B cell (primary cell): ENCODE measurements around the gene NKAIN2. TPM values are rescaled to one million over a fixed set of nuclear protein-coding genes. Genes with fewer than 3 reads are reported as not detected.

Experiments used
- ATAC-seq: fragments of 200-7000 bp; cut with Tn5 transposase; one replicate; pipeline ENCODE4 v1.10.0; 2021; ENCODE audit warnings: low read depth, mild to moderate bottlenecking, moderate number of reproducible peaks, moderate library complexity
- CTCF ChIA-PET: fragments of 350-600 bp; sonication (Branson Sonifier 250); formaldehyde crosslinking; loops from one replicate; lab custom pipeline; 2021; ENCODE audit warnings: antibody characterized with exemption, inconsistent platforms; lab: Charles Lee
- POLR2A ChIA-PET: fragments of 350-600 bp; sonication (Branson Sonifier 250); formaldehyde crosslinking; loops from one replicate; lab custom pipeline; 2021; ENCODE audit warnings: antibody characterized with exemption; lab: Charles Lee
- DNase-seq: peaks from one replicate; pipeline ENCODE4 v3.0.0; 2013
- H2AFZ ChIP-seq: 2 replicates; pipeline ENCODE4 v1.6.1; 2012; ENCODE audit warnings: mild to moderate bottlenecking, low read depth, low read length; ENCODE audit not compliant: insufficient read depth, poor library complexity, severe bottlenecking
- H3K27ac ChIP-seq, 2 donors: 1 replicate in 1 of 2; 2 replicates in 1 of 2; pipeline ENCODE4 v1.5.1; 2012 to 2013; ENCODE audit warnings: low read length in 2 of 2, mild to moderate bottlenecking in 2 of 2, moderate library complexity in 1 of 2
- H3K27me3 ChIP-seq, 4 experiments: fragments of 200-600 bp in 1 of 4; sonication (generic) in 1 of 4; replicated peaks in 1 of 4; 1 replicate in 2 of 4; 2 replicates in 2 of 4; pipeline versions ENCODE4 v1.6.1 to v1.7.0; 2013 to 2016; ENCODE audit warnings: low read length in 3 of 4, mild to moderate bottlenecking in 2 of 4, mixed read lengths in 1 of 4, moderate library complexity in 1 of 4; ENCODE audit not compliant: insufficient read depth in 4 of 4, control insufficient read depth in 3 of 4; ENCODE audit errors: control extremely low read depth in 1 of 4
- H3K36me3 ChIP-seq, 2 experiments: replicated peaks in 1 of 2; 1 replicate in 1 of 2; 2 replicates in 1 of 2; pipeline versions ENCODE4 v1.6.1 to v1.7.1; 2013; ENCODE audit warnings: low read length in 1 of 2; ENCODE audit not compliant: insufficient read depth in 2 of 2, control insufficient read depth in 1 of 2; ENCODE audit errors: control extremely low read depth in 1 of 2, extremely low read depth in 1 of 2
- H3K4me1 ChIP-seq, 2 donors: fragments of 200-600 bp in 1 of 2; sonication (generic) in 1 of 2; 1 replicate in 1 of 2; 2 replicates in 1 of 2; pipeline versions ENCODE4 v1.5.1 to v1.6.1; 2013 to 2017; ENCODE audit warnings: low read length in 2 of 2; ENCODE audit not compliant: control insufficient read depth in 2 of 2, insufficient read depth in 2 of 2
- H3K4me2 ChIP-seq: replicated peaks from 2 replicates; pipeline ENCODE3; 2012; ENCODE audit warnings: mild to moderate bottlenecking, low read depth, low read length; ENCODE audit not compliant: poor library complexity, severe bottlenecking
- H3K4me3 ChIP-seq, 5 experiments: fragments of 200-600 bp in 1 of 5; sonication (generic) in 1 of 5; 1 replicate in 3 of 5; 2 replicates in 2 of 5; pipeline versions ENCODE4 v1.5.1 to v1.7.0; 2011 to 2016; ENCODE audit warnings: low read length in 4 of 5, mild to moderate bottlenecking in 4 of 5, low read depth in 2 of 5, control low read depth in 1 of 5, moderate library complexity in 1 of 5; ENCODE audit not compliant: insufficient read depth in 1 of 5; ENCODE audit errors: control extremely low read depth in 1 of 5, extremely low read depth in 1 of 5
- H3K79me2 ChIP-seq: fragments of 200-600 bp; sonication (generic); one replicate; pipeline ENCODE4 v1.6.0; 2016; ENCODE audit warnings: low read length; ENCODE audit not compliant: control insufficient read depth, insufficient read depth
- H3K9ac ChIP-seq: fragments of 200-600 bp; sonication (generic); 2 replicates; pipeline ENCODE4 v1.6.1; 2017; ENCODE audit warnings: mild to moderate bottlenecking, low read length, moderate library complexity
- H3K9me3 ChIP-seq, 3 donors: one replicate each; pipeline versions ENCODE4 v1.6.1 to v1.7.1; 2013; ENCODE audit warnings: low read length in 2 of 3; ENCODE audit not compliant: control insufficient read depth in 2 of 3, insufficient read depth in 1 of 3; ENCODE audit errors: control extremely low read depth in 1 of 3
- H4K20me1 ChIP-seq: 2 replicates; pipeline ENCODE4 v1.6.0; 2012; ENCODE audit warnings: mild to moderate bottlenecking, low read length; ENCODE audit not compliant: insufficient read depth, control insufficient read depth, poor library complexity, severe bottlenecking
- H3K27ac Mint-ChIP-seq: one replicate; pipeline ENCODE4 v1.8.0; 2021; ENCODE audit warnings: mixed read lengths
- H3K27me3 Mint-ChIP-seq: one replicate; pipeline ENCODE4 v1.8.0; 2021; ENCODE audit warnings: mixed read lengths
- H3K4me1 Mint-ChIP-seq: one replicate; pipeline ENCODE4 v1.8.0; 2021; ENCODE audit warnings: mixed read lengths
- H3K4me3 Mint-ChIP-seq: one replicate; pipeline ENCODE4 v1.8.0; 2021; ENCODE audit warnings: mixed read lengths
- H3K9me3 Mint-ChIP-seq: one replicate; pipeline ENCODE4 v1.8.0; 2022; ENCODE audit warnings: mixed read lengths; ENCODE audit not compliant: insufficient read depth
- EZH2 ChIP-seq: IDR thresholded peaks from 2 replicates; pipeline ENCODE4 v1.6.1; 2012; ENCODE audit warnings: borderline replicate concordance, low read depth, mild to moderate bottlenecking, moderate library complexity, low read length; ENCODE audit not compliant: insufficient read depth, poor library complexity, severe bottlenecking
- WGBS: methylation state at CpG from one replicate; pipeline ENCODE4 v1.1.5; 2013; ENCODE audit warnings: missing lambda C conversion rate; ENCODE audit not compliant: insufficient coverage; 5-methylcytosine and 5-hydroxymethylcytosine counted together
- intact Hi-C: fragments of 100-400 bp; cut with micrococcal nuclease; formaldehyde crosslinking; loops from one replicate; pipeline ENCODE4 v1.10.0; 2022
- polyA plus RNA-seq: library from polyadenylated mRNA; depleted of rRNA; stranded (reverse); fragments of >200 nt; gene quantifications from 2 replicates; pipeline ENCODE4 v1.2.3, GENCODE V29; 2012
- total RNA-seq, 2 donors: library from RNA; stranded (reverse); fragments of 120-200 nt in 1 of 2; gene quantifications; 1 replicate in 1 of 2; 2 replicates in 1 of 2; pipeline versions ENCODE4 v1.2.3 to v1.2.4, GENCODE V29; 2013 to 2022
- TF ChIP-seq, protein P1 (sequence below): fragments of 200-600 bp; IDR thresholded peaks from one replicate; pipeline ENCODE4 v1.8.0; 2022; ENCODE audit warnings: antibody characterized with exemption, mild to moderate bottlenecking

NKAIN2 gene
- total and polyA plus RNA-seq, 2 donors (not counting 1 experiment from before 2014, with no cell fraction given), result not detected

- ATAC-seq (no peak), DNase-seq (no peak)
- H3K4me3 ChIP-seq, result no peak overlapping the region
- 100% methylated on average over 1 of the region's 3 CpGs for WGBS
- Mint-ChIP-seq H3K27me3 (no peaks in the 10 kb centered on the region), H3K27ac (no peak overlapping the region), H3K4me3 (no peak overlapping the region), H3K4me1 (no peaks in the 10 kb centered on the region), H3K9me3 (peaks cover 2% of the 10 kb centered on the region)
- TF ChIP-seq EZH2, result no peak
- no peaks in the 10 kb centered on the region for H3K4me1 ChIP-seq
- H3K27me3 ChIP-seq, result no peaks in the 10 kb centered on the region
- no peak overlapping the region for H2AFZ ChIP-seq
- CTCF ChIA-PET, result no interaction called here
- H4K20me1 ChIP-seq, result no peaks in the 10 kb centered on the region
- H3K36me3 ChIP-seq, result no peaks in the 10 kb centered on the region
- no peaks in the 10 kb centered on the region for H3K79me2 ChIP-seq
- no peak overlapping the region for H3K4me2 ChIP-seq
- no peaks in the 10 kb centered on the region for H3K9me3 ChIP-seq
- H3K27ac ChIP-seq, result no peak overlapping the region
- H3K9ac ChIP-seq, result no peak overlapping the region
- POLR2A ChIA-PET, result no interaction called here
- intact Hi-C loops, result no loop called here
Measured at GRCh38 chr6:124670801-124671200, 867.1 kb downstream of the NKAIN2 start.

- Histone ChIP-seq H3K36me3 (no peaks in the 10 kb centered on the region), H3K27me3 (no peaks in the 10 kb centered on the region), H3K9me3 (no peaks in the 10 kb centered on the region), H3K79me2 (no peaks in the 10 kb centered on the region), H3K4me2 (no peak overlapping the region), H2AFZ (no peak overlapping the region), H3K4me1 (no peaks in the 10 kb centered on the region), H3K4me3 (no peak overlapping the region), H3K9ac (no peak overlapping the region), H3K27ac (no peak overlapping the region), H4K20me1 (no peaks in the 10 kb centered on the region)
- POLR2A ChIA-PET, result no interaction called here
- Mint-ChIP-seq H3K27ac (no peak overlapping the region), H3K9me3 (peaks cover 2% of the 10 kb centered on the region), H3K4me3 (no peak overlapping the region), H3K27me3 (no peaks in the 10 kb centered on the region), H3K4me1 (no peaks in the 10 kb centered on the region)
- CTCF ChIA-PET, result no interaction called here
- DNase-seq (no peak), ATAC-seq (no peak)
- TF ChIP-seq, protein P1, sequence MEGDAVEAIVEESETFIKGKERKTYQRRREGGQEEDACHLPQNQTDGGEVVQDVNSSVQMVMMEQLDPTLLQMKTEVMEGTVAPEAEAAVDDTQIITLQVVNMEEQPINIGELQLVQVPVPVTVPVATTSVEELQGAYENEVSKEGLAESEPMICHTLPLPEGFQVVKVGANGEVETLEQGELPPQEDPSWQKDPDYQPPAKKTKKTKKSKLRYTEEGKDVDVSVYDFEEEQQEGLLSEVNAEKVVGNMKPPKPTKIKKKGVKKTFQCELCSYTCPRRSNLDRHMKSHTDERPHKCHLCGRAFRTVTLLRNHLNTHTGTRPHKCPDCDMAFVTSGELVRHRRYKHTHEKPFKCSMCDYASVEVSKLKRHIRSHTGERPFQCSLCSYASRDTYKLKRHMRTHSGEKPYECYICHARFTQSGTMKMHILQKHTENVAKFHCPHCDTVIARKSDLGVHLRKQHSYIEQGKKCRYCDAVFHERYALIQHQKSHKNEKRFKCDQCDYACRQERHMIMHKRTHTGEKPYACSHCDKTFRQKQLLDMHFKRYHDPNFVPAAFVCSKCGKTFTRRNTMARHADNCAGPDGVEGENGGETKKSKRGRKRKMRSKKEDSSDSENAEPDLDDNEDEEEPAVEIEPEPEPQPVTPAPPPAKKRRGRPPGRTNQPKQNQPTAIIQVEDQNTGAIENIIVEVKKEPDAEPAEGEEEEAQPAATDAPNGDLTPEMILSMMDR, result no peak
- TF ChIP-seq EZH2, result no peak
- intact Hi-C loops, result no loop called here
Measured at GRCh38 chr6:124671324-124671723, 867.7 kb downstream of the NKAIN2 start.
